Epithelial cell of proximal tubule (primary cell): Measurements from ENCODE around the gene LUZP1. TPM values are rescaled to one million over a fixed set of nuclear protein-coding genes. Genes with fewer than 3 reads are reported as not detected.

Experiments used
- DNase-seq: peaks from one replicate; pipeline ENCODE4 v3.0.0-alpha.2; 2011; ENCODE audit warnings: low read depth
- H3K4me3 ChIP-seq: 2 replicates; pipeline ENCODE4 v1.5.1; 2011; ENCODE audit warnings: low read depth, mild to moderate bottlenecking, low read length
- CTCF ChIP-seq: conservative IDR thresholded peaks from 2 replicates; pipeline ENCODE4 v1.5.1; 2012; ENCODE audit warnings: low read depth, mild to moderate bottlenecking, low read length
- total RNA-seq: library from RNA; depleted of rRNA; stranded (reverse); fragments of >200 nt; gene quantifications from 2 replicates; pipeline ENCODE4 v1.2.3, GENCODE V29; 2015

Gene LUZP1
- total RNA-seq, 1 donor from 2014 or later = 17.6 TPM

- TF ChIP-seq CTCF = no peak
- no peak for DNase-seq
- no peak overlapping the region for H3K4me3 ChIP-seq
Observed at GRCh38 chr1:23118407-23118806, 50.2 kb downstream of the LUZP1 start.

GRCh38 chr1:23116921-23117699 lies 51.5 kb downstream of the LUZP1 start:
- no peak overlapping the region for H3K4me3 ChIP-seq
- DNase-seq = no peak
- no peak for TF ChIP-seq CTCF

- H3K4me3 ChIP-seq = no peak overlapping the region
- no peak for DNase-seq
- TF ChIP-seq CTCF = no peak
Observed at GRCh38 chr1:23116216-23116836, 52.3 kb downstream of the LUZP1 start.

- no peak overlapping the region for H3K4me3 ChIP-seq
- no peak for DNase-seq
- TF ChIP-seq CTCF = no peak
Observed at GRCh38 chr1:23114424-23115079, 54.1 kb downstream of the LUZP1 start.

GRCh38 chr1:23111600-23112535 lies 56.8 kb downstream of the LUZP1 start:
- no peak for DNase-seq
- no peak for TF ChIP-seq CTCF
- no peak overlapping the region for H3K4me3 ChIP-seq

- no peak for DNase-seq
Observed at GRCh38 chr1:23110391-23110790, 58.3 kb downstream of the LUZP1 start.

More at GRCh38 chr1:23110391-23110790, 58.3 kb downstream of the LUZP1 start:
- no peak for TF ChIP-seq CTCF
- H3K4me3 ChIP-seq = no peak overlapping the region
